K562 (cell line): ENCODE results near the gene SIDT2. TPM values are rescaled to one million over a fixed set of nuclear protein-coding genes. Genes with fewer than 3 reads are reported as not detected.
A peak's percentile ranks its signal among the peaks of the same experiment; 100 is the strongest.

Experiments
- CBFB ChIP-seq: sonication (generic); formaldehyde crosslinking; IDR thresholded peaks from 2 replicates; pipeline ENCODE4 v1.4.0; 2020; ENCODE audit warnings: mild to moderate bottlenecking, missing genetic modification reagents
- FOXK2 ChIP-seq, 2 experiments: fragments of 450-650 bp; IDR thresholded peaks in 1 of 2; conservative IDR thresholded peaks in 1 of 2; 2 replicates each; pipeline ENCODE4 v1.6.1; 2016; ENCODE audit warnings: low read depth in 2 of 2, mild to moderate bottlenecking in 1 of 2
- GABPA ChIP-seq: fragments of 200-800 bp; sonication (Bioruptor generic); conservative IDR thresholded peaks from 2 replicates; pipeline ENCODE4 v1.6.1; 2016; ENCODE audit warnings: low read depth, missing genetic modification characterization, missing compliant biosample characterization
- GABPB2 ChIP-seq: fragments of 250-450 bp; sonication (Bioruptor Pico); conservative IDR thresholded peaks from 2 replicates; pipeline ENCODE4 v1.5.1; 2021; ENCODE audit warnings: mild to moderate bottlenecking
- HMGN3 ChIP-seq: IDR thresholded peaks from 2 replicates; pipeline ENCODE4 v1.6.1; 2011; ENCODE audit warnings: borderline replicate concordance, low read depth, mild to moderate bottlenecking, mixed read lengths, low read length; ENCODE audit not compliant: insufficient read length; ENCODE audit errors: extremely low read depth
- HNRNPK ChIP-seq: fragments of 200-400 bp; formaldehyde crosslinking; IDR thresholded peaks from one replicate; pipeline ENCODE4 v1.6.1; 2018; ENCODE audit warnings: mild to moderate bottlenecking, low read depth, low read length; ENCODE audit not compliant: poor library complexity, severe bottlenecking
- KHSRP ChIP-seq: fragments of 450-650 bp; IDR thresholded peaks from 2 replicates; pipeline ENCODE4 v1.6.1; 2017
- KLF6 ChIP-seq: fragments of 250-450 bp; sonication (Bioruptor Pico); IDR thresholded peaks from 2 replicates; pipeline ENCODE4 v1.4.0; 2020; ENCODE audit warnings: mild to moderate bottlenecking, moderate library complexity, borderline replicate concordance
- LARP7 ChIP-seq: fragments of 450-650 bp; IDR thresholded peaks from 2 replicates; pipeline ENCODE4 v1.6.1; 2016
- NFIC ChIP-seq: fragments of 450-650 bp; IDR thresholded peaks from 2 replicates; pipeline ENCODE4 v1.6.1; 2017; ENCODE audit warnings: mild to moderate bottlenecking, inconsistent platforms
- NR0B1 ChIP-seq: fragments of 450-650 bp; IDR thresholded peaks from one replicate; pipeline ENCODE4 v1.6.1; 2018; ENCODE audit warnings: mild to moderate bottlenecking, moderate library complexity; ENCODE audit not compliant: partially characterized antibody
- NR2F6 ChIP-seq: fragments of 450-650 bp; formaldehyde crosslinking; IDR thresholded peaks from 2 replicates; pipeline ENCODE4 v1.4.0; 2020; ENCODE audit warnings: mild to moderate bottlenecking
- PHB2 ChIP-seq: fragments of 450-650 bp; IDR thresholded peaks from 2 replicates; pipeline ENCODE4 v1.6.1; 2017; ENCODE audit warnings: low read depth
- POLR2B ChIP-seq: fragments of 450-650 bp; IDR thresholded peaks from 2 replicates; pipeline ENCODE4 v1.6.1; 2018; ENCODE audit warnings: low read depth; ENCODE audit not compliant: partially characterized antibody
- POLR2H ChIP-seq: IDR thresholded peaks from 2 replicates; pipeline ENCODE4 v1.6.1; 2016; ENCODE audit warnings: missing genetic modification characterization, low read depth, mild to moderate bottlenecking, control low read depth, missing compliant biosample characterization, moderate library complexity
- RB1 ChIP-seq: fragments of 450-650 bp; IDR thresholded peaks from 2 replicates; pipeline ENCODE4 v1.6.1; 2017; ENCODE audit warnings: low read depth, mild to moderate bottlenecking
- RNF2 ChIP-seq: sonication (generic); IDR thresholded peaks from 2 replicates; pipeline ENCODE4 v1.6.1; 2016
- SMAD4 ChIP-seq: fragments of 250-450 bp; sonication (Bioruptor Pico); conservative IDR thresholded peaks from 2 replicates; pipeline ENCODE4 v1.8.0; 2021; ENCODE audit warnings: inconsistent platforms, mild to moderate bottlenecking, moderate library complexity
- TCF7L2 ChIP-seq: fragments of 150-350 bp; IDR thresholded peaks from 2 replicates; pipeline ENCODE4 v1.6.1; 2016; ENCODE audit warnings: low read depth, mild to moderate bottlenecking, low read length, moderate library complexity
- XRCC5 ChIP-seq: fragments of 200-400 bp; formaldehyde crosslinking; IDR thresholded peaks from 2 replicates; pipeline ENCODE4 v1.6.1; 2017; ENCODE audit warnings: low read depth, mild to moderate bottlenecking, low read length
- ZBTB8A ChIP-seq: fragments of 450-650 bp; IDR thresholded peaks from 2 replicates; pipeline ENCODE4 v1.6.1; 2018; ENCODE audit warnings: mild to moderate bottlenecking, moderate library complexity; ENCODE audit not compliant: partially characterized antibody
- ZNF184 ChIP-seq: sonication (generic); formaldehyde crosslinking; IDR thresholded peaks from 2 replicates; pipeline ENCODE4 v1.5.0; 2020; ENCODE audit warnings: missing genetic modification reagents
- ZNF740 ChIP-seq, 3 experiments: fragments of 200-800 bp in 1 of 3; sonication (Bioruptor generic) in 1 of 3; sonication (generic) in 1 of 3; formaldehyde crosslinking in 1 of 3; IDR thresholded peaks; 2 replicates each; pipeline versions ENCODE4 v1.6.1 to v1.8.0; 2016 to 2022; ENCODE audit warnings: mild to moderate bottlenecking in 2 of 3, missing compliant biosample characterization in 2 of 3, missing genetic modification characterization in 2 of 3, missing genetic modification reagents in 1 of 3
- ZNF764 ChIP-seq: fragments of 250-450 bp; sonication (Bioruptor Pico); IDR thresholded peaks from 2 replicates; pipeline ENCODE4 v1.4.0; 2020; ENCODE audit warnings: low read depth, mild to moderate bottlenecking, moderate library complexity
- polyA plus RNA-seq, 8 experiments: library from polyadenylated mRNA; depleted of rRNA in 4 of 8; stranded (reverse) in 5 of 8; unstranded in 3 of 8; fragments of >200 nt; fragmentation: Nextera tagmentation in 2 of 8; fragmentation: Illumina TruSeq in 1 of 8; extraction: Ambion mirVana in 2 of 8; extraction: Trizol in 1 of 8; gene quantifications; 2 replicates each; pipeline versions ENCODE4 v1.2.1 to v1.2.3, GENCODE V29; 2011 to 2014; ENCODE audit warnings: inconsistent platforms in 1 of 8, missing spikeins in 1 of 8
- total RNA-seq, 7 experiments: library from RNA; depleted of rRNA in 6 of 7; stranded (reverse); fragments of >200 nt in 6 of 7; fragmentation: Illumina TruSeq in 2 of 7; extraction: Trizol in 2 of 7; gene quantifications; 2 replicates each; pipeline versions ENCODE4 v1.2.1 to v1.2.3, GENCODE V29; 2011 to 2021; ENCODE audit warnings: low replicate concordance in 1 of 7
- TF ChIP-seq, protein P1 (sequence below), 2 experiments: fragments of 200-800 bp in 1 of 2; sonication (Bioruptor generic) in 1 of 2; sonication (generic) in 1 of 2; formaldehyde crosslinking in 1 of 2; IDR thresholded peaks in 1 of 2; conservative IDR thresholded peaks in 1 of 2; 2 replicates each; pipeline versions ENCODE4 v1.5.0 to v1.6.1; 2016 to 2020; ENCODE audit warnings: missing compliant biosample characterization in 1 of 2, missing genetic modification characterization in 1 of 2, missing genetic modification reagents in 1 of 2

Gene SIDT2
- total and polyA plus RNA-seq, 9 of the 15 experiments (the other 6 are each of a cell fraction or from before 2014, with no cell fraction given) = 2.4 to 20.2 (median 6.5) TPM

- TF ChIP-seq POLR2H (no peak), RNF2 (0 out of 2 replicates have a peak, but pooled peaks have one; percentile 17), FOXK2 (conservative IDR thresholded peaks at IDR 0.05 in 1 of 2, IDR thresholded peaks at IDR 0.05 in 1 of 2; ENCODE audit: low read depth in 2 of 2) (peak; percentile 87), KHSRP (no peak), CBFB (CRISPR knock-in tag) (no peak), NR0B1 (no peak), ZBTB8A (no peak), NR2F6 (CRISPR knock-in tag) (no peak), ZNF740 (CRISPR knock-in tag; IDR thresholded peaks at IDR 0.05) (no peak), ZNF740 (tag; IDR thresholded peaks at IDR 0.05) (no peak), PHB2 (no peak), ZNF764 (no peak), XRCC5 (0 out of 2 replicates have a peak, but pooled peaks have one; percentile 34), SMAD4 (0 out of 2 replicates have a peak, but pooled peaks have one; percentile 45), NFIC (peak; percentile 27), GABPA (tag) (0 out of 2 replicates have a peak, but pooled peaks have one; percentile 5), GABPB2 (CRISPR knock-in tag) (no peak), HNRNPK (no peak), LARP7 (no peak), POLR2B (peak; percentile 48), RB1 (0 out of 2 replicates have a peak, but pooled peaks have one; percentile 44), TCF7L2 (no peak), ZNF184 (CRISPR knock-in tag) (no peak), HMGN3 (peak; percentile 53), KLF6 (CRISPR knock-in tag) (no peak)
- TF ChIP-seq, protein P1, sequence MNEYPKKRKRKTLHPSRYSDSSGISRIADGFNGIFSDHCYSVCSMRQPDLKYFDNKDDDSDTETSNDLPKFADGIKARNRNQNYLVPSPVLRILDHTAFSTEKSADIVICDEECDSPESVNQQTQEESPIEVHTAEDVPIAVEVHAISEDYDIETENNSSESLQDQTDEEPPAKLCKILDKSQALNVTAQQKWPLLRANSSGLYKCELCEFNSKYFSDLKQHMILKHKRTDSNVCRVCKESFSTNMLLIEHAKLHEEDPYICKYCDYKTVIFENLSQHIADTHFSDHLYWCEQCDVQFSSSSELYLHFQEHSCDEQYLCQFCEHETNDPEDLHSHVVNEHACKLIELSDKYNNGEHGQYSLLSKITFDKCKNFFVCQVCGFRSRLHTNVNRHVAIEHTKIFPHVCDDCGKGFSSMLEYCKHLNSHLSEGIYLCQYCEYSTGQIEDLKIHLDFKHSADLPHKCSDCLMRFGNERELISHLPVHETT (CRISPR knock-in tag; conservative IDR thresholded peaks at IDR 0.05 in 1 of 2, IDR thresholded peaks at IDR 0.05 in 1 of 2) = no peak
Measured at GRCh38 chr11:117178210-117179034, at the start of gene SIDT2 (continued).
